K562 (cell line): ENCODE results near the gene CCDC137. TPM values are rescaled to one million over a fixed set of nuclear protein-coding genes. Genes with fewer than 3 reads are reported as not detected.

Experiments used
- ATF1 ChIP-seq, 2 experiments: fragments of 450-650 bp in 1 of 2; IDR thresholded peaks; 2 replicates each; pipeline ENCODE4 v1.6.1; 2016; ENCODE audit warnings: missing compliant biosample characterization in 1 of 2, missing genetic modification characterization in 1 of 2
- CHD1 ChIP-seq: fragments of 200-600 bp; sonication (generic); IDR thresholded peaks from one replicate; pipeline ENCODE4 v1.6.1; 2012; ENCODE audit warnings: mild to moderate bottlenecking, moderate library complexity, low read length, inconsistent platforms
- E2F6 ChIP-seq, 2 experiments: IDR thresholded peaks; 2 replicates each; pipeline ENCODE4 v1.6.1; 2011; ENCODE audit warnings: borderline replicate concordance in 1 of 2, control low read depth in 1 of 2, low read depth in 1 of 2, low read length in 1 of 2, mild to moderate bottlenecking in 1 of 2, mixed read lengths in 1 of 2, moderate library complexity in 1 of 2; ENCODE audit not compliant: insufficient read depth in 1 of 2, insufficient read length in 1 of 2, poor library complexity in 1 of 2, severe bottlenecking in 1 of 2; ENCODE audit errors: extremely low read depth in 1 of 2
- ERF ChIP-seq: fragments of 450-650 bp; formaldehyde crosslinking; IDR thresholded peaks from 2 replicates; pipeline ENCODE4 v1.4.0; 2020; ENCODE audit warnings: mild to moderate bottlenecking, mixed read lengths
- SIN3A ChIP-seq, 2 experiments: fragments of 150-350 bp in 1 of 2; IDR thresholded peaks; 2 replicates each; pipeline ENCODE4 v1.6.1; 2011 to 2016; ENCODE audit warnings: borderline replicate concordance in 2 of 2, low read depth in 2 of 2, low read length in 2 of 2, mild to moderate bottlenecking in 2 of 2, moderate library complexity in 2 of 2; ENCODE audit not compliant: control insufficient read depth in 1 of 2
- SMARCE1 ChIP-seq: fragments of 450-650 bp; IDR thresholded peaks from 2 replicates; pipeline ENCODE4 v1.7.1; 2016; ENCODE audit warnings: mild to moderate bottlenecking
- SREBF2 ChIP-seq: sonication (generic); formaldehyde crosslinking; IDR thresholded peaks from 2 replicates; pipeline ENCODE4 v1.4.0; 2020; ENCODE audit warnings: mild to moderate bottlenecking, missing genetic modification reagents
- TAF15 ChIP-seq: fragments of 200-400 bp; formaldehyde crosslinking; IDR thresholded peaks from 2 replicates; pipeline ENCODE4 v1.6.1; 2017; ENCODE audit warnings: mild to moderate bottlenecking, low read depth, low read length, moderate library complexity
- TRIM25 ChIP-seq: fragments of 450-650 bp; IDR thresholded peaks from 2 replicates; pipeline ENCODE4 v1.7.0; 2016; ENCODE audit warnings: borderline replicate concordance
- XRCC4 ChIP-seq: IDR thresholded peaks from one replicate; pipeline ENCODE4 v1.6.1; 2011; ENCODE audit not compliant: insufficient read depth, insufficient read length; ENCODE audit errors: extremely low read depth
- ZKSCAN1 ChIP-seq: fragments of 150-350 bp; IDR thresholded peaks from 2 replicates; pipeline ENCODE4 v1.6.1; 2016; ENCODE audit warnings: low read depth, low read length
- ZNF12 ChIP-seq: sonication (generic); formaldehyde crosslinking; IDR thresholded peaks from 2 replicates; pipeline ENCODE4 v1.4.0; 2020; ENCODE audit warnings: mild to moderate bottlenecking, missing genetic modification reagents
- ZNF398 ChIP-seq: fragments of 250-450 bp; sonication (Bioruptor Pico); IDR thresholded peaks from 2 replicates; pipeline ENCODE4 v1.8.0; 2021; ENCODE audit warnings: moderate library complexity, mild to moderate bottlenecking, inconsistent platforms
- ZNF511 ChIP-seq: sonication (generic); formaldehyde crosslinking; IDR thresholded peaks from 2 replicates; pipeline ENCODE4 v1.8.0; 2022; ENCODE audit warnings: mild to moderate bottlenecking, missing genetic modification reagents
- ZNF551 ChIP-seq: fragments of 250-450 bp; sonication (Bioruptor Pico); IDR thresholded peaks from 2 replicates; pipeline ENCODE4 v1.5.0; 2021; ENCODE audit warnings: mild to moderate bottlenecking, moderate library complexity
- polyA plus RNA-seq, 8 experiments: library from polyadenylated mRNA; depleted of rRNA in 4 of 8; stranded (reverse) in 5 of 8; unstranded in 3 of 8; fragments of >200 nt; fragmentation: Nextera tagmentation in 2 of 8; fragmentation: Illumina TruSeq in 1 of 8; extraction: Ambion mirVana in 2 of 8; extraction: Trizol in 1 of 8; gene quantifications; 2 replicates each; pipeline versions ENCODE4 v1.2.1 to v1.2.3, GENCODE V29; 2011 to 2014; ENCODE audit warnings: inconsistent platforms in 1 of 8, missing spikeins in 1 of 8
- total RNA-seq, 7 experiments: library from RNA; depleted of rRNA in 6 of 7; stranded (reverse); fragments of >200 nt in 6 of 7; fragmentation: Illumina TruSeq in 2 of 7; extraction: Trizol in 2 of 7; gene quantifications; 2 replicates each; pipeline versions ENCODE4 v1.2.1 to v1.2.3, GENCODE V29; 2011 to 2021; ENCODE audit warnings: low replicate concordance in 1 of 7

CCDC137 gene
- total and polyA plus RNA-seq, 9 of the 15 experiments (the other 6 are each of a cell fraction or from before 2014, with no cell fraction given) = 2.3 to 68.1 (median 38.3) TPM

GRCh38 chr17:81711814-81712467, 45.4 kb downstream of the CCDC137 start, which contains the start of gene SLC25A10 (continued):
- TF ChIP-seq E2F6 (IDR thresholded peaks at IDR 0.05; ENCODE audit: borderline replicate concordance in 1 of 2, extremely low read depth in 1 of 2, insufficient read depth in 1 of 2, insufficient read length in 1 of 2, low read depth in 1 of 2, low read length in 1 of 2, poor library complexity in 1 of 2, severe bottlenecking in 1 of 2) (peak; percentile 87 to 88), TRIM25 (no peak), CHD1 (no peak), ATF1 (CRISPR knock-in tag; IDR thresholded peaks at IDR 0.05) (no peak), ATF1 (tag; IDR thresholded peaks at IDR 0.05) (peak; percentile 56; the same call in 1 of the 2 replicates), ZNF511 (CRISPR knock-in tag) (peak; percentile 90), XRCC4 (no peak), TAF15 (no peak), ZKSCAN1 (no peak), ZNF398 (CRISPR knock-in tag) (no peak), ERF (peak; percentile 89; the same call in 1 of the 2 replicates), SIN3A (IDR thresholded peaks at IDR 0.05; ENCODE audit: borderline replicate concordance in 2 of 2, control insufficient read depth in 1 of 2, low read depth in 2 of 2, low read length in 2 of 2) (peak in 1 of 2 experiments; percentile 73; a peak in 2 of 4 replicates), SREBF2 (CRISPR knock-in tag) (no peak), SMARCE1 (no peak), ZNF551 (CRISPR knock-in tag) (no peak), ZNF12 (CRISPR knock-in tag) (no peak)
